Neural cell (in vitro differentiated cells): Measurements from ENCODE around the gene RAB27A. TPM values are rescaled to one million over a fixed set of nuclear protein-coding genes. Genes with fewer than 3 reads are reported as not detected.

ENCODE experiments used
- H2AFZ ChIP-seq: fragments of 200-600, 300-800 bp; sonication (generic), shearing (Covaris generic); 2 replicates; pipeline ENCODE4 v1.6.0; 2014; ENCODE audit warnings: low read depth, mild to moderate bottlenecking, antibody characterized with exemption, low read length, moderate library complexity
- H3F3A ChIP-seq: fragments of 200-600 bp; shearing (Covaris generic); 2 replicates; pipeline ENCODE4 v1.6.1; 2016; ENCODE audit warnings: mild to moderate bottlenecking, moderate library complexity, mixed read lengths, antibody characterized with exemption, low read length; ENCODE audit not compliant: insufficient read depth, poor library complexity, severe bottlenecking
- H3K27ac ChIP-seq: fragments of 200-600, 300-800 bp; sonication (generic), shearing (Covaris generic); 2 replicates; pipeline ENCODE4 v1.5.1; 2014; ENCODE audit warnings: mild to moderate bottlenecking, low read length, moderate library complexity
- H3K27me3 ChIP-seq: fragments of 300-800, 200-600 bp; sonication (generic), shearing (Covaris generic); 2 replicates; pipeline ENCODE4 v1.6.0; 2014; ENCODE audit warnings: mild to moderate bottlenecking, low read depth, low read length, moderate library complexity; ENCODE audit not compliant: insufficient read depth
- H3K36me3 ChIP-seq: fragments of 300-800, 200-600 bp; sonication (generic), shearing (Covaris generic); 2 replicates; pipeline ENCODE4 v1.5.1; 2014; ENCODE audit warnings: mild to moderate bottlenecking, antibody characterized with exemption, low read length, moderate library complexity; ENCODE audit not compliant: insufficient read depth
- H3K4me2 ChIP-seq: fragments of 300-800, 200-600 bp; sonication (generic), shearing (Covaris generic); 2 replicates; pipeline ENCODE4 v1.6.0; 2014; ENCODE audit warnings: mild to moderate bottlenecking, low read length
- H3K4me3 ChIP-seq: fragments of 300-800, 200-600 bp; sonication (generic), shearing (Covaris generic); 2 replicates; pipeline ENCODE4 v1.5.1; 2014; ENCODE audit warnings: mild to moderate bottlenecking, low read length, moderate library complexity
- H3K79me2 ChIP-seq: fragments of 200-600 bp; shearing (Covaris generic); replicated peaks from 2 replicates; pipeline ENCODE4 v1.6.0; 2014; ENCODE audit warnings: mild to moderate bottlenecking, low read length, moderate library complexity; ENCODE audit not compliant: insufficient read depth
- H3K9ac ChIP-seq: fragments of 300-800, 200-600 bp; sonication (generic), shearing (Covaris generic); 2 replicates; pipeline ENCODE4 v1.6.1; 2016; ENCODE audit warnings: mild to moderate bottlenecking, low read length, mixed read lengths
- H3K9me2 ChIP-seq: fragments of 200-600 bp; shearing (Covaris generic); 2 replicates; pipeline ENCODE4 v1.6.1; 2016; ENCODE audit warnings: mild to moderate bottlenecking, low read length, mixed read lengths; ENCODE audit not compliant: insufficient read depth
- H3K9me3 ChIP-seq: fragments of 200-600, 300-800 bp; sonication (generic), shearing (Covaris generic); 2 replicates; pipeline ENCODE4 v1.6.1; 2016; ENCODE audit warnings: mild to moderate bottlenecking, mixed run types, low read length, moderate library complexity, mixed read lengths
- H4K20me1 ChIP-seq: fragments of 200-600 bp; shearing (Covaris generic); 2 replicates; pipeline ENCODE4 v1.6.1; 2016; ENCODE audit warnings: mild to moderate bottlenecking, mixed run types; ENCODE audit not compliant: insufficient read depth
- CTCF ChIP-seq: fragments of 450-650 bp; IDR thresholded peaks from 2 replicates; pipeline ENCODE4 v1.5.1; 2014; ENCODE audit warnings: antibody characterized with exemption, mild to moderate bottlenecking, moderate library complexity; ENCODE audit not compliant: poor library complexity, severe bottlenecking
- EP300 ChIP-seq: fragments of 450-650 bp; conservative IDR thresholded peaks from 2 replicates; pipeline ENCODE4 v1.6.1; 2014; ENCODE audit warnings: antibody characterized with exemption, mild to moderate bottlenecking, moderate library complexity; ENCODE audit not compliant: poor library complexity, severe bottlenecking
- EZH2 ChIP-seq: fragments of 200-600, 300-800 bp; shearing (Covaris generic), sonication (generic); IDR thresholded peaks from 2 replicates; pipeline ENCODE4 v1.6.1; 2014; ENCODE audit warnings: antibody characterized with exemption, low read length, borderline replicate concordance, mild to moderate bottlenecking; ENCODE audit not compliant: insufficient read depth, poor library complexity, severe bottlenecking
- MXI1 ChIP-seq: fragments of 450-650 bp; conservative IDR thresholded peaks from 2 replicates; pipeline ENCODE4 v1.6.1; 2014; ENCODE audit warnings: antibody characterized with exemption, mild to moderate bottlenecking; ENCODE audit not compliant: poor library complexity, severe bottlenecking
- POLR2AphosphoS5 ChIP-seq: IDR thresholded peaks from 2 replicates; pipeline ENCODE4 v1.6.1; 2012
- RAD21 ChIP-seq: fragments of 450-650 bp; conservative IDR thresholded peaks from 2 replicates; pipeline ENCODE4 v1.6.1; 2014; ENCODE audit warnings: antibody characterized with exemption, mild to moderate bottlenecking, moderate library complexity
- REST ChIP-seq: IDR thresholded peaks from 2 replicates; pipeline ENCODE4 v1.6.1; 2012; ENCODE audit warnings: borderline replicate concordance
- SMC3 ChIP-seq: fragments of 450-650 bp; conservative IDR thresholded peaks from 2 replicates; pipeline ENCODE4 v1.6.1; 2014; ENCODE audit warnings: antibody characterized with exemption, mild to moderate bottlenecking, moderate library complexity; ENCODE audit not compliant: poor library complexity
- TAF1 ChIP-seq: IDR thresholded peaks from 2 replicates; pipeline ENCODE4 v1.6.1; 2012; ENCODE audit warnings: low read depth
- polyA plus RNA-seq: library from polyadenylated mRNA; depleted of rRNA; stranded (reverse); fragments of >200 nt; gene quantifications from 2 replicates; pipeline ENCODE4 v1.2.3, GENCODE V29; 2014

RAB27A gene
- polyA plus RNA-seq, 1 donor from 2014 or later: 3.7 TPM

- H3K9ac ChIP-seq: no peak overlapping the region
- no peak for TF ChIP-seq TAF1
- TF ChIP-seq EZH2: no peak
- no peak for TF ChIP-seq CTCF
- no peak for TF ChIP-seq MXI1
- TF ChIP-seq REST: no peak
- no peak for TF ChIP-seq EP300
- TF ChIP-seq POLR2AphosphoS5: no peak
- TF ChIP-seq RAD21: no peak
- H3K36me3 ChIP-seq: no peaks in the 10 kb centered on the region
- no peak overlapping the region for H3K4me3 ChIP-seq
- no peaks in the 10 kb centered on the region for H3K9me2 ChIP-seq
- no peaks in the 10 kb centered on the region for H4K20me1 ChIP-seq
- H3K27me3 ChIP-seq: no peaks in the 10 kb centered on the region
- no peak overlapping the region for H3K27ac ChIP-seq
- H2AFZ ChIP-seq: no peak overlapping the region
- H3K79me2 ChIP-seq: no peaks in the 10 kb centered on the region
- H3K4me2 ChIP-seq: no peak overlapping the region
- H3K9me3 ChIP-seq: no peaks in the 10 kb centered on the region
- no peaks in the 10 kb centered on the region for H3F3A ChIP-seq
Measured at GRCh38 chr15:55245059-55245458, 44.6 kb downstream of the RAB27A start.

GRCh38 chr15:55241891-55242290 lies 47.7 kb downstream of the RAB27A start:
- Histone ChIP-seq H3K9ac (no peak overlapping the region), H3K4me3 (no peak overlapping the region), H4K20me1 (no peaks in the 10 kb centered on the region)

More at GRCh38 chr15:55241891-55242290, 47.7 kb downstream of the RAB27A start:
- TF ChIP-seq EP300 (no peak), POLR2AphosphoS5 (no peak), EZH2 (no peak), SMC3 (no peak), CTCF (no peak), RAD21 (no peak), TAF1 (no peak), REST (no peak), MXI1 (no peak)
- Histone ChIP-seq H3K9me2 (no peaks in the 10 kb centered on the region), H2AFZ (no peak overlapping the region), H3K36me3 (no peaks in the 10 kb centered on the region), H3K27me3 (no peaks in the 10 kb centered on the region), H3K27ac (no peak overlapping the region), H3K79me2 (no peaks in the 10 kb centered on the region), H3K9me3 (no peaks in the 10 kb centered on the region), H3K4me2 (no peak overlapping the region), H3F3A (no peaks in the 10 kb centered on the region)
